Parathyroid adenoma (tissue), 2 donors: ENCODE results near the gene F13B.
"Not testable (repeated sequence)": the region's sequence is repeated elsewhere in the genome, so short reads cannot be mapped to it uniquely, and the experiment has no call there.

Experiments used
- H2AFZ ChIP-seq: fragments of 300-600 bp; sonication (generic); one replicate; pipeline ENCODE4 v1.7.0; 2017; ENCODE audit warnings: antibody characterized with exemption, mild to moderate bottlenecking
- H3K27ac ChIP-seq: fragments of 300-600 bp; sonication (generic); one replicate; pipeline ENCODE4 v1.7.0; 2017
- H3K27me3 ChIP-seq: fragments of 300-600 bp; sonication (generic); one replicate; pipeline ENCODE4 v1.7.0; 2017; ENCODE audit warnings: low read length; ENCODE audit not compliant: control insufficient read depth, insufficient read depth
- H3K36me3 ChIP-seq: fragments of 300-600 bp; sonication (generic); one replicate; pipeline ENCODE4 v1.7.0; 2017; ENCODE audit warnings: low read length; ENCODE audit not compliant: control insufficient read depth, insufficient read depth
- H3K4me1 ChIP-seq: fragments of 300-600 bp; sonication (generic); one replicate; pipeline ENCODE4 v1.7.0; 2017; ENCODE audit warnings: control low read depth
- H3K4me2 ChIP-seq: fragments of 300-600 bp; sonication (generic); one replicate; pipeline ENCODE4 v1.7.0; 2017; ENCODE audit warnings: low read length
- H3K4me3 ChIP-seq: fragments of 300-600 bp; sonication (generic); one replicate; pipeline ENCODE4 v1.7.0; 2017; ENCODE audit warnings: low read depth, low read length
- H3K79me2 ChIP-seq: fragments of 300-600 bp; sonication (generic); one replicate; pipeline ENCODE4 v1.7.0; 2017; ENCODE audit warnings: control low read depth
- H3K9ac ChIP-seq: fragments of 300-600 bp; sonication (generic); one replicate; pipeline ENCODE4 v1.7.0; 2017; ENCODE audit warnings: mild to moderate bottlenecking
- H3K9me3 ChIP-seq: fragments of 300-600 bp; sonication (generic); one replicate; pipeline ENCODE4 v1.7.0; 2017; ENCODE audit warnings: low read length; ENCODE audit not compliant: control insufficient read depth
- CTCF ChIP-seq: fragments of 300-600 bp; sonication (generic); IDR thresholded peaks from one replicate; pipeline ENCODE4 v1.7.0; 2017; ENCODE audit warnings: antibody characterized with exemption, mild to moderate bottlenecking
- donor health status: primary hyperparathyroidism.

F13B gene

GRCh38 chr1:197101978-197102377, 34.9 kb upstream of the F13B start:
- H3K36me3 ChIP-seq, result no peaks in the 10 kb centered on the region
- no peaks in the 10 kb centered on the region for H3K9me3 ChIP-seq
- H3K27me3 ChIP-seq, result no peaks in the 10 kb centered on the region
- no peak for TF ChIP-seq CTCF
- no peak overlapping the region for H3K4me2 ChIP-seq
- no peaks in the 10 kb centered on the region for H3K4me1 ChIP-seq
- H3K4me3 ChIP-seq, result no peak overlapping the region
- no peaks in the 10 kb centered on the region for H3K79me2 ChIP-seq
- H3K9ac ChIP-seq, result no peak overlapping the region
- H2AFZ ChIP-seq, result no peak overlapping the region
- no peak overlapping the region for H3K27ac ChIP-seq

GRCh38 chr1:197100677-197101076, 33.6 kb upstream of the F13B start:
- H3K4me2 ChIP-seq, result no peak overlapping the region
- no peak overlapping the region for H3K9ac ChIP-seq
- H3K79me2 ChIP-seq, result no peaks in the 10 kb centered on the region
- no peak for TF ChIP-seq CTCF
- H3K4me3 ChIP-seq, result no peak overlapping the region
- no peaks in the 10 kb centered on the region for H3K27me3 ChIP-seq
- no peaks in the 10 kb centered on the region for H3K36me3 ChIP-seq
- H3K4me1 ChIP-seq, result no peaks in the 10 kb centered on the region
- no peak overlapping the region for H3K27ac ChIP-seq
- no peaks in the 10 kb centered on the region for H3K9me3 ChIP-seq
- no peak overlapping the region for H2AFZ ChIP-seq

GRCh38 chr1:197099444-197099843, 32.4 kb upstream of the F13B start:
- Histone ChIP-seq H3K4me1 (no peaks in the 10 kb centered on the region), H3K36me3 (no peaks in the 10 kb centered on the region)
- no peak for TF ChIP-seq CTCF

GRCh38 chr1:197096971-197097370, 29.9 kb upstream of the F13B start:
- not testable (repeated sequence) for H3K36me3 ChIP-seq, H3K27ac ChIP-seq, H3K4me2 ChIP-seq, H3K79me2 ChIP-seq, H3K9ac ChIP-seq, H3K4me1 ChIP-seq, H3K9me3 ChIP-seq, H2AFZ ChIP-seq, H3K4me3 ChIP-seq, H3K27me3 ChIP-seq

More at GRCh38 chr1:197099444-197099843, 32.4 kb upstream of the F13B start:
- no peak overlapping the region for H3K27ac ChIP-seq
- no peaks in the 10 kb centered on the region for H3K27me3 ChIP-seq
- no peak overlapping the region for H3K9ac ChIP-seq
- no peaks in the 10 kb centered on the region for H3K79me2 ChIP-seq
- no peak overlapping the region for H3K4me3 ChIP-seq
- no peaks in the 10 kb centered on the region for H3K9me3 ChIP-seq
- H2AFZ ChIP-seq, result no peak overlapping the region
- no peak overlapping the region for H3K4me2 ChIP-seq

- Histone ChIP-seq H3K36me3 (no peaks in the 10 kb centered on the region), H3K27ac (no peak overlapping the region), H3K9me3 (no peaks in the 10 kb centered on the region), H3K4me2 (no peak overlapping the region), H3K9ac (no peak overlapping the region), H3K4me1 (no peaks in the 10 kb centered on the region), H2AFZ (no peak overlapping the region), H3K4me3 (no peak overlapping the region), H3K79me2 (no peaks in the 10 kb centered on the region), H3K27me3 (no peaks in the 10 kb centered on the region)
- no peak for TF ChIP-seq CTCF
These were observed 29.1 kb upstream of the F13B start for GRCh38 chr1:197096137-197096536.
